CD4-positive, alpha-beta T cell treated with Interleukin-4 for 4 hours (primary cell): ENCODE data around the gene FBXW11.
A peak's percentile ranks its signal among the peaks of the same experiment; 100 is the strongest.
"Not testable (repeated sequence)": the region's sequence is repeated elsewhere in the genome, so short reads cannot be mapped to it uniquely, and the experiment has no call there.

ENCODE experiments used
- DNase-seq: peaks from one replicate; pipeline ENCODE4 v3.0.0-alpha.2; 2020

FBXW11 gene

GRCh38 chr5:171979606-171980005, 26.8 kb downstream of the FBXW11 start:
- no peak for DNase-seq

DNA sequence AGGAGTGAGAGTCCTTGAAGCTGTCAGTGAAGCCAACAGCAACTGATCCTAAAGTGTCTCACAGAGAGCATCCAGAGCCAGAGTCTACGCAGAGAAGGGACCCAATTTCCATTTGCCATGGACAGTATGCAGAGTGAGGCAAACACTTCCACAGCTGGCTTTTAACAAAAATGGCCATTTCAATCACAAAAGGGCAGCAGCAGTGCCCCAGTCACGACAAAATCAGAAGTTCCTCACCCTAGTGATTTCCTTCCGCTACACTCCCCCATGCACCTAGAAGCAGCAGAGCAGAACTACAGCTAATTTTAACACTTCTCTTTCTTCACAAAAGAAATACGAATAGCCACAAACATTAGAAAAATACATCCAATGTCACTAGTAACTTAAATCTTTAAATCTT, 27.9 kb downstream of the FBXW11 start:
- no peak for DNase-seq

- no peak for DNase-seq
Measured at GRCh38 chr5:171978016-171978415, 28.4 kb downstream of the FBXW11 start.

DNA sequence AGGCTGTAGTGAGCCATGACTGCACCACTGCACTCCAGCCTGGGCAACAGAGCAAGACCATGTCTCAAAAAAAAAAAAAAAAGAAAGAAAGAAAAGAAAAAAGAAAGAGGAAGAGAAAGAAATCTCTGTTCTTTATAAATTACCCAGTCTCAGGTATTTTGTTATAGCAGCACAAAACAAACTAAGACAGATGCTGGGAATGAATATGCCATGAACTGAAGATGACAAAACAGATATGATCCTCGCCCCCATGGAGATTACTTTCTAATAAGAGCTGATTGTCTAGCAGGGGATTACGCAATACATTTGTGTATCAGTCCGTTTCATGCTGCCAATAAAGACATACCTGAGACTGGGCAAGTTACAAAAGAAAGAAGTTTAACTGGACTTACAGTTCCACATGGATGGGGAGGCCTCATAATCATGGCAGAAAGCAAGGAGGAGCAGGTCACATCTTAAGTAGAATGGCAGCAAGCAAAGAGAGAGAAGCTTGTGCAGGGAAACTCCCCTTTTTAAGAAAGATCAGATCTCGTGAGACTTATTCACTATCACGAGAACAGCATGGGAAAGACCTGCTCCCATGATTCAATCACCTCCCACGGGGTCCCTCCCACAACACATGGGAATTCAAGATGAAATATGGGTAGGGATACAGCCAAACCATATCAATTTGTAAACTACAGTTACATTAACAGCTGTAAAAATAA, 29.0 kb downstream of the FBXW11 start:
- DNase-seq, result not testable (repeated sequence)

DNA sequence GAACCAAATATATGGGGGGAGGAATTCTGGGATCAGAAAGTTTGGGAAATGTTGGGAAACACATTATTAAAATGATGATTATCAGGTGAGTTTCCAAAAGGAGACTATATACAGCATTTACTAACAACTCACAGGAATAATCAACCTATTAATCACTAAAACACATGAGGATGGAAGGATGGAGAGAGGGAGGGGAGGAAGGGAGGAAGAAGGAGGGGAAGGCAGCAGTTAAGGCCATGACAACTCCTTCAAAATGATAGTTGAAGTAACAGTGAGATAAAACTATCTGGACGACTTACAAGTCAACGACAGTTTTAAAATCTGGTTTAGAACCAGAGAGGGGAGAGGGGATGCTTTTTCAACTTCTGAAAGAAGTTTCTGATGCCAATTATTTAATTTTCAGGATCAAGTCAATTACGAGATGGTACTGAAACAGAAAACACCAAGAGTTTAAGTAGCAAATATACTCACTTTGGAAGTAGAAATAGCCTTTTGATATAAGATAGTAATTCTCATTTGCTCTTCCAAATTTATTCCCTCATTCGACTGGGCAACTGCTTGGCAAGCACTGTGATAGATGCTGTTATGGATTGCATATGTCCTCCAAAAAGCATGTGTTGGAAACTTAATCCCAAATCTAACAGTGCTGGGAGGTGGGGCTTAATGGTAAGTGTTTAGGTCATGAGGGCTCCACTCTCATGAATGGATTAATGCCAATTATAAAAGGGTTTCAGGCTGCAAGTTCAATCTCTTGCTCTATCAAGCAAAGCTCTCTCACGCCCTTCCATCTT, 30.4 kb downstream of the FBXW11 start:
- DNase-seq, result no peak

DNA sequence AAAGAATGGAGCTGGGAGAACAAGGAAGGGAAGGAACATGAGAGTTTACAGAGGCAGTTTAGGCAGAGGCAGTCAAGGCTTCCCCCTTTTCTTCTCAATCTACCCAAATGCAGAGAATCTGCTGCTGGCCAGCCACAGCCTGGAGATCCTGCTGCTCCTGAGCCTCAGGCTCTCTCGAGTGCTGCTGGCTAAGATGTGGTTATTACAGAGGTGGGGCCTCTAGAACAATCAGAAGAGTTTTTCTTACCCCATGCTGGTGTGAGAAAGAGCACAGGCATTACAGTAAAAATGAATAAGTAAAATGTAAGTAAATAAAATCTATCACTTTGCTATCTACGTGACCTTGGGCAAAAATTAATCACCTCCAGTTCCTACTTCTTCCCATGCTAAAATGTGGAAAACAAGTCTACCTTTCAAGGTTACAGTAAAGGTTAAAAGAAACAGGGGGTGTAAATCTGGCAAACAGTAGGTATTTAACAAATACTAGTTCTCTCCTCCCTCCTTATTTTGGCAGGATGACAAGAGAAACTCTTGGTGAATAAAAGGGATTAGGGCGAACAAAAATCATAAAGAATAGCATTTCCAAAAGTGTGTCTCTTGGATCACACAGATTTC, 31.1 kb downstream of the FBXW11 start:
- no peak for DNase-seq

- DNase-seq, result no peak
Measured at GRCh38 chr5:171970826-171971225, 35.6 kb downstream of the FBXW11 start.

DNA sequence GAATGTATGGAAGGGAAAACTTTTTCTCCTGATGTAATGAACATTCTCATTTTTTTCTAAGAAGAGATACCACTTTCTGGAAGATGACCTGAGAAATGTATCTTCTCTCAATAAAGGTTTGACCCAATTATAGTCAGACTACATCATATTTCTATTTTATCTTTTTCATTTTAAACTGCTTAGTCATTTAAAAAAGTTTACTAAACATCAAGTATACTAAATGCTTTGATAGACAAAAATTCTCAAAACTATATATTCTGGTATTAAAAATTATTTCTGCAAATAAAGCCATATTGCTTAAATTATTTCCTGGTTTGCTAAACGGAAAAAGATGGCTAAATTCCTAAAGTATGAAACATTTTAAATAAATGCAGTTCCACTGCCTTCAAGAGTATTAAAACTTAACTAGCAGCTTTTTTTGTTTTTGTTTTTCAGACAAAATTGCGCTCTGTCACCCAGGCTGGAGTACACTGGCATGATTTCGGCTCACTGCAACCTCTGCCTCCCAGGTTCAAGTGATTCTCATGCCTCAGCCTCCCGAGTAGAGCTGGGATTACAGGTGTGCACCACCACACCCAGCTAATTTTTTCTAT, 37.1 kb downstream of the FBXW11 start:
- no peak for DNase-seq

DNA sequence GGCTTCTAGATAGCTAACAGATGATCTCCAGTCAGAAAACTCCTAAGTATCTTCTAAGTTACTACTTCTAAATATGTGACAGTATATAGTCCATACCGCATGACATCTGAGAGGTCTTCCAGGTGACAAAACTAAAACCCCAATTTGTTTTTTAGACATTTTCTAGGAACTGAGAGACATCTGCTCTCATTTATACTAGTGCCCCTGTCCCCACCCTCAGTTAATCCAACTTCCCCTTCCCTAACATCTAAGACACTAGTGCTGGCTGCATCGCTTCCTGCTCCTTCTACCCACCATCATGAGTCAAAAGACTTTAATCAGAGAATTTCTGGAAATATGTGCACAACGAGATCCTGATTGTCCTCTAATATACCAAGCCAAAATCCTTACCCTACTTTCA, 37.9 kb downstream of the FBXW11 start:
- no peak for DNase-seq

GRCh38 chr5:171966964-171967363, 39.5 kb downstream of the FBXW11 start:
- no peak for DNase-seq

DNA sequence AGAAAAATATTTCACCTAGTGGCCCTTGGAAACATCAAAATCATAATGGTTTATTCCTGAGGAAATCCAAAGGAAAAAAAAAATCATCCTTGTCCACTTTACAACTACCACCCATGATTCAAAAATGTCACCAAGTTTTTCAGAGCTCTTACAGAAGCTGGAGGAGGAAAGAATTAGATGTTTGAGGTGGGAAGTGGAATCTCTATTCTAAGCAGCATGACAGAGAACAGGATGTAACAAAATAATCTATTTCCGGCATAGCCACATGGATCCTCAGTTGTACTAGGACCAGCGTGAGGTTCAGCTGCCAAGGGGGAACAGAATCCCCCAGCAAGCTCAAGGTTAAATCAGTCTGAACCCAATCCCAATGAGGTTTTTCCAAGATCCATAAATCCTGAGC, 40.2 kb downstream of the FBXW11 start:
- DNase-seq, result no peak

GRCh38 chr5:171965745-171966144, 40.7 kb downstream of the FBXW11 start:
- DNase-seq, result no peak

DNA sequence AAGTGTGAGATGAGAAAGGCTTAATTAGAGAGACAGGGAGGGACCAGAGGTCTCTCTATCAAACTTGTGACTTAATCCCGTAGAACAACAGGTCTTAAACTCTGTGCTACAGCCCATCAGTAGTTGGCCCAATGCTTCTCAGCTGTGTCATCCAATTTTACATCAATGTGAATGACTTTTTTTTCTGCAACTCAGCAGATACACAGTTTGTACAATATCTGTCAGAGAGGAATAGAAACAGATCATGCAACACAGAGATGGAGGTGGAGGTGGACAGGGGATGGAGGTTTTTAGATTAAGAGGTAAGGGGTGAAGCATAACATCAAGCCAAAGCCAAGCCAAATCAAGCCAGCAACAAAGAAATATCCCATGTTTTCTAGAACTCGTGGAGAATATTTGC, 43.0 kb downstream of the FBXW11 start:
- no peak for DNase-seq

DNA sequence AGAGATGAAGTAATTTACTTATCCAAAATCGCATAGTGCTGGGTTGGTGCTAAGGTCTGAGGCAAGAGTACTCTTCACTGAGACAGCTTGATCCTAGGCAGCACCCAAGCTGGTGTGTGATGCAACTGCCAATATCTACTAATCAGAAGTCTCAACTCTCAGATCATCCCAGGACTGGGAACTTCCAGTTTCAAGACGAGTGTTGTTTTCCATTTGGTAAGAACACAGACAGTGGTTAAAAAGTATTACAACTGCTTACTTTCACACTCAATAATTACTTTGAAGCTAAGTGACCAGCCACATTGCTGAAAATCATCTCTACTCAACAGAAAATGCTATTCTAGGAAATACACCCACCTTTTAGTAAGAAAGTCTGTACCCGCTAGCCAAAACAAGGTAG, 45.3 kb downstream of the FBXW11 start:
- DNase-seq, result no peak

DNA sequence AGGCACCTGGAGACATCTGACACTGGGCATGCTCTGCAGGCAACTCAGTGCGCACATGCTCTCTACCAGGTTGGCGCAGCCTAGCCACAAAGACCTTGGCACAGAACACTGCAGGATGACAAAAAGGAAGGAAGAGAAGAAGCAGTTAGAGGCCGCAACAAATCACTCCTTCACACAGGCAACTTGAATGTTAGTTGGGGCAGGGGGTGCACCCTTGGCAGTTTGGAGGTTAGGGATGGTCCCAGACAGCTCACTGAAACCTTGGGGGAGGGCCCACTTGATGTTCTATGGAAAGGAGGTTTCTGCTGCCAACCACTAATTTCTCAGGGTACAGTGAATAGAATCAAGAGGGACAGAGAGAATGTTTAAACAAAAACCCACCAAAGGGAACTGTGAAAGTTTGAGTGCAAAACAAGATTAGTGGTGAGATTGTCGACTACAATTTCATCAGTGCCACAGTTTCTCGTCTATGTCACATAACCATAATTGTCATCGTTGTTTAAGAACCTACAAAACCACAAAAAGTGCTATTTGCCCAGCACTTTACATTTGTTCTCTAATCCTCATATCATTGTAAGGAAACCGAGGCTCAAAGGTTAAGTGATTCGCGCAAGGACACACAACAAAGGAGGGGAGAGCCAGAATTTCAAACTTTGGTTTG, 48.7 kb downstream of the FBXW11 start:
- DNase-seq, result peak; percentile 26

DNA sequence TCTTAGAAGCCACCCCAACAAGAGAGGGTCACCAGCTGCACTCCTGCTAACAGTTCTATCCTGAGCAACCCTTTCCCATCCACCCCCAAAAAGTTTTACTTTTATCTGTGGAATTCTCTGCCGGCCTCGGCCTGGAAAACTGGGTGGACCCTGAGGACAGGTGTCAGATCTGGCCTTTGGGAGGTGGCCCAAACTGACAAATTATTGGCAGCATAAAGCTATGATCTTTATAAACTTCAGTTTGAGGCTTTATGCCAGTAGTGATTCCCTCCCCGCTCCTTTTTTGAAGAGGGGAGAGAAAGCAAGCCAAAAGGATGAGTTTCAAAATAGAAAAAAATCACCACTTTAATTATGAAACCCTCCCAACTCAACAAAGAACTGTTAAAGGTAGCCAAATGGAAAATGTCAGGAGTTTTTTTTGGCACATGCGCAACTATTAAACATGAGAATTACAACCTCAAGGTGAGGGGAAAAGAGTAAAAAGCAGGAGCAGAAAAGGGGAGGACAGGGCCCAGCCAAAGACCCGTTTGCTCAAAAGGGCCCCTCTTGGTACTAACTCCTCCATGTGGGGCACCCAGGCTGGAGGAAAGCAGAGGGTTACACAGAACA, 49.4 kb downstream of the FBXW11 start:
- DNase-seq, result no peak

DNA sequence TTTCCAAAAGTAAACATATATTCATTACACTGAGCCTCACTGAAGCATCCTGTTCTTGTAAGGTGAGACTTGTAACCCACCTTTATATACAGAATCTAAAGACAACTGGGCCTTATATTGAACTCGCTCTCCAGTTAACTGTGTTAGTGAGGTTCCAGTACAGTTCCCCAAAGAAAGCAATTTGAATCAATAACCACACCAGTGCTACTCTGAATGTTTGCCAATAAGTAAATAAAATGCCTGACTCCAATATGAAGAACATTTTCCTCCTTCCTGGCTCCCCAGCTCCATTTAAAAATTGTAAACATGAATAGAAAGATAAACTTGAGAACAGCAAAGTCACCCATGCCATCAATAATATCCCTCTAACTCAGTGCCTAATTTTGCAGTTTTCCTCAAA, 50.1 kb downstream of the FBXW11 start:
- no peak for DNase-seq

DNA sequence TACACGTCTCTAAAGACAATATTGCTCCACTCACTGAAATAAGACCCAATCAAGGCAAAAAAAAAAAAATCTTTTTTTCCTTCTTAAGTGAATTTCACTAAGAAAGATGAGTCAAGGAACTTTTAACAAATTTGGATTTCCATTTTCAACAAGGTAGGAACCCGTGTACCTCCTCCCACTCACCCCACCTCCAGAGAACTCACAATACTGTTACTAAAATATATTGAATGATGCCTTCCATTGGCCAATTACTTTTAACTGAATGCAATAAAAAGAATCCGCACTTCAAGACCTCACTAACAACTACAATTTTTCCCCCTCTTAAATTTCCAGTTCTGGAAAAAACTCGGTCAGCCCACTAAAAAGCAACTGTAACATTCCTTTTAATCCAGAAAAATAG, 50.7 kb downstream of the FBXW11 start:
- no peak for DNase-seq

DNA sequence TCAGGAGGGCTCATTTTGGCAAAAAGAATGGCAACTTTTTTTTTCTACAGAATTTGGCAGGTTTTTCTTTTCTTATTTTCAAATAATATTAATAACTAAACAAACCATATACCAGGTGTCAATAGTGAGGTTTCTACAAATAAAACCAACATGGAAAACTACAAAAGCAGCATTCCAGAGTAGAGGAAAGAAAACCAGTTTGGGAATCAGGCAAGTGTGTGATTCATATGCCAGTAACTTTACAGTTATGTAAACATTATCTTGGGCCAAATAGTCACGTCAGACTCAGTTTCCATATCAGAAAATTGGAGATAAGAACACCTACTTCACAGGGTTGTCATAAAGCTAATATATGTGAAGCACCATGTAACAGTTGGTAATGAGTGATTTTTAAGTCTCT, 51.7 kb downstream of the FBXW11 start:
- DNase-seq, result no peak

DNA sequence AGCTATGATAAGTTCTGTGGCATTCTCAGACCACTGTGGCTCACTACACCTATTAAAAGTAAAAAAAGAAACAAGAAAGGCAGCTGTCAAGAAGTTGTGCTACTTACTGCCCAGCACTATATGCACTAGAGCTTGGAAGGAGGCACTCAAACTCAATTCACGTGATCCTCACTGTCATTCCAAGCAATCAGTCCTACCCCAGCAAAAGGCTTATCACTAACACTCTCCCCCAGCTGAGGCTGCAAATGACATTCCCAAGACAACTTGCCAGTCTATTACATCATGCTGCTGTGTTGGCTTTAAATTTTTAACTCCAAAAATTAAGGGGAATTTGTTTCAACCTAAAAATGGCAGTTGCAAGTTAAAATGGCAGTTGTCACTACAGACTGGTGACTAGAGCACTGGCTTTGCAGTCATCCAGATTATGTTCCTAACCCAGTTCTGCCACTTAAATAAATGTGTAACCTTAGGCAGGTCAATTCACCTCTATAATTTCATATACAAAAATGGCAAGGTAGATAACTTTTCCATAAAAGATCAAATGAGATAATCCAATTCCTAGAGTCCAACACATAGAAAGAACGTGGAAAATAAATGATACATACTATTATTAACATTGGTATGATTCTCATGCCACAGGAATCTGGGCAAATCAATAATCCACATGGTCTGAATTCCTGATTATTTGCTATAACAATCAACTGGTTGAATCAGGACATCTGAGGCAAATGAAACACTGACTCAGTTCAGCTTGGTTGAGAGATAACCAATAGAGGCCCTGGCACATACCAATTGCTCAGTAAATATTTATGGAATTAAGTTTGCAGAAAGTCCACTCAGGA, 52.4 kb downstream of the FBXW11 start:
- DNase-seq, result no peak

DNA sequence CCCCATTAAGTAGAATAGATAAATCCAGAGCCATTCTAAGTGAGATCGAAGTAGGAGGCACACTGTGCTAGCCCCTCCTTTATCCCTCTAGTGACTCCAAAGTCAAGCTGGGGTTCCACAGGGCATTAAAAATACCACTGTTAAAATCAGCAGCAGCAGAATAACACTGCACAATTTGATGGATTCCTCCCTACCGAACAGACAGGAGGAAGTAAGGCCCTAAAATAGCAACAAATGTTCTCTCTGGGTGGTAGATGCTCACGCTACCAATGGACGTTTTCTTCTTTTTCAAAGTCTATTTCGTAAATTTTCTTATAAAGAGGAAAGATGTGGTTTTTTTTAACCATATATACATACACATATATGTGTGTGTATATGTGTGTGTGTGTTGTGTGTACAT, 54.4 kb downstream of the FBXW11 start:
- DNase-seq, result no peak

DNA sequence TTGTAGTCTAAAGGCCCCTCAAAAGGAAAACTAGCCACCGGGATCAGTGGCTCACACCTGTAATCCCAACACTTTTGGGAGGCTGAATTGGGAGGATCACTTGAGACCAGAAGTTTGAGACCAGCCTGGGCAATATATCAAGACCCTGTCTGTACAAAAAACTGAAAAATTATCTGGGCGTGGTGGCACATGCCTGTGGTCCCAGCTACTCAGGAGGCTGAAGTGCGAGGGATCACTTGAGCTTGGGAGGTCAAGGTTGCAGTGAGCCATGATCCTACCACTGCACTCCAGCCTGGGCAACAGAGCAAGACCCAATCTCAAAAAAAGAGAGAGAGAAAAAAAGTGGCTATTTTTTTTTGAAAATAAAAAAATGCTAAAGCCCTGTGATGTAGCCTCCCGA, 55.2 kb downstream of the FBXW11 start:
- no peak for DNase-seq
